Neural crest cell (in vitro differentiated cells): Measurements from ENCODE around the gene PABPC1L. TPM values are rescaled to one million over a fixed set of nuclear protein-coding genes. Genes with fewer than 3 reads are reported as not detected.
"Not testable (repeated sequence)": the region's sequence is repeated elsewhere in the genome, so short reads cannot be mapped to it uniquely, and the experiment has no call there.

Experiments used
- DNase-seq: peaks from one replicate; pipeline ENCODE4 v3.0.0; 2021; ENCODE audit warnings: low read depth, mixed read lengths, low spot score
- H3K27ac Mint-ChIP-seq: one replicate; pipeline ENCODE4 v1.8.0; 2021; ENCODE audit warnings: mild to moderate bottlenecking, mixed read lengths; ENCODE audit not compliant: unreplicated experiment
- H3K27me3 Mint-ChIP-seq: 2 replicates; pipeline ENCODE4 v1.8.0; 2021; ENCODE audit warnings: low read depth, mild to moderate bottlenecking, mixed read lengths
- H3K36me3 Mint-ChIP-seq: 2 replicates; pipeline ENCODE4 v1.8.0; 2021; ENCODE audit warnings: low read depth, mild to moderate bottlenecking, mixed read lengths
- H3K4me1 Mint-ChIP-seq: 2 replicates; pipeline ENCODE4 v1.8.0; 2021; ENCODE audit warnings: mixed read lengths
- H3K4me3 Mint-ChIP-seq: one replicate; pipeline ENCODE4 v1.8.0; 2021; ENCODE audit warnings: mild to moderate bottlenecking, mixed read lengths
- H3K9me3 Mint-ChIP-seq: 2 replicates; pipeline ENCODE4 v1.8.0; 2021; ENCODE audit warnings: mixed read lengths
- CTCF ChIP-seq: fragments of 200-600 bp; sonication (generic); conservative IDR thresholded peaks from 2 replicates; pipeline ENCODE4 v1.5.0; 2021; ENCODE audit warnings: antibody characterized with exemption, mild to moderate bottlenecking
- total RNA-seq: library from RNA; stranded (reverse); gene quantifications from 2 replicates; pipeline ENCODE4 v1.2.1, GENCODE V29; 2021

Gene PABPC1L
- total RNA-seq, 1 donor from 2014 or later, result 78.6 TPM

- peaks cover 43% of the 10 kb centered on the region for H3K27me3 Mint-ChIP-seq
- H3K4me1 Mint-ChIP-seq, result peaks cover 6% of the 10 kb centered on the region
- no peaks in the 10 kb centered on the region for H3K36me3 Mint-ChIP-seq
- no peak overlapping the region for H3K27ac Mint-ChIP-seq
- no peak for TF ChIP-seq CTCF
- H3K4me3 Mint-ChIP-seq, result no peak overlapping the region
- H3K9me3 Mint-ChIP-seq, result no peaks in the 10 kb centered on the region
- no peak for DNase-seq
Observed at GRCh38 chr20:44869471-44869870, 40.4 kb upstream of the PABPC1L start.

GRCh38 chr20:44882360-44882759 is 27.5 kb upstream of the PABPC1L start:
- not testable (repeated sequence) for H3K36me3 Mint-ChIP-seq

GRCh38 chr20:44883214-44883902 is 26.5 kb upstream of the PABPC1L start:
- H3K27ac Mint-ChIP-seq, result no peak overlapping the region
- H3K4me3 Mint-ChIP-seq, result peak overlapping the region; percentile 70
- no peak for DNase-seq
- peaks cover 34% of the 10 kb centered on the region for H3K4me1 Mint-ChIP-seq
- no peaks in the 10 kb centered on the region for H3K36me3 Mint-ChIP-seq
- H3K27me3 Mint-ChIP-seq, result peaks cover 4% of the 10 kb centered on the region
- no peak for TF ChIP-seq CTCF
- H3K9me3 Mint-ChIP-seq, result no peaks in the 10 kb centered on the region

More at GRCh38 chr20:44882360-44882759, 27.5 kb upstream of the PABPC1L start:
- Mint-ChIP-seq H3K4me3 (peak overlapping the region; percentile 19), H3K4me1 (peaks cover 24% of the 10 kb centered on the region)
- H3K27ac Mint-ChIP-seq, DNase-seq, H3K9me3 Mint-ChIP-seq, H3K27me3 Mint-ChIP-seq: not testable (repeated sequence)

- H3K9me3 Mint-ChIP-seq, result no peaks in the 10 kb centered on the region
- TF ChIP-seq CTCF, result no peak
- no peak for DNase-seq
- H3K4me3 Mint-ChIP-seq, result peak overlapping the region; percentile 95
- H3K27me3 Mint-ChIP-seq, result no peaks in the 10 kb centered on the region
- H3K4me1 Mint-ChIP-seq, result peaks cover 45% of the 10 kb centered on the region
- peak overlapping the region; percentile 68 for H3K27ac Mint-ChIP-seq
- no peaks in the 10 kb centered on the region for H3K36me3 Mint-ChIP-seq
Observed at GRCh38 chr20:44884907-44885391, 24.9 kb upstream of the PABPC1L start.

GRCh38 chr20:44885392-44886265 is 24.2 kb upstream of the PABPC1L start, which contains the start of gene YWHAB:
TSS of gene YWHAB (plus strand) at chr20:44885705. CDS start at chr20:44901534, 15,829 bp downstream.
- DNase-seq, result peak; percentile 97
- Mint-ChIP-seq H3K9me3 (no peaks in the 10 kb centered on the region), H3K4me3 (peak within 1 kb of the TSS; percentile 98), H3K4me1 (peaks cover 46% of the 10 kb centered on the region), H3K36me3 (no peaks in the 10 kb centered on the region), H3K27me3 (no peaks in the 10 kb centered on the region), H3K27ac (peak within 1 kb of the TSS; percentile 96)
- peak; percentile 38 for TF ChIP-seq CTCF
